K562 (cell line): ENCODE results near the gene MYLIP. TPM values are rescaled to one million over a fixed set of nuclear protein-coding genes. Genes with fewer than 3 reads are reported as not detected.

Experiments used
- ATAC-seq: fragments of 200-7000 bp; cut with Tn5 transposase; 3 replicates; pipeline ENCODE4 v1.9.1; 2020; ENCODE audit warnings: moderate library complexity
- BruUV-seq: library from RNA; stranded (reverse); fragments of 400-500 nt; replicated peaks from 2 replicates; lab custom pipeline; 2021; lab: Mats Ljungman, UMichigan
- CTCF ChIA-PET: fragments of 300-600 bp; formaldehyde crosslinking; extraction: SDS; loops from one replicate; lab custom pipeline; 2021; ENCODE audit warnings: low intra/inter-chr PET ratio; lab: Yijun Ruan, JAX
- POLR2A ChIA-PET: fragments of 300-600, 350-650 bp; sonication (Branson Sonifier 250); formaldehyde crosslinking; extraction: SDS; loops from one replicate; lab custom pipeline; 2021; ENCODE audit warnings: antibody characterized with exemption, inconsistent platforms; lab: Yijun Ruan, JAX
- DNase-seq, 4 experiments: peaks; one replicate each; pipeline versions ENCODE4 v3.0.0 to v3.0.0-alpha.2; 2011 to 2018; ENCODE audit warnings: low spot score in 3 of 4, mixed read lengths in 3 of 4; ENCODE audit errors: extremely low read depth in 1 of 4
- FAIRE-seq: peaks from 2 replicates; lab custom pipeline; 2011; peaks lifted over from hg19 to GRCh38; lab: Jason Lieb, UNC
- H2AFZ ChIP-seq: 2 replicates; pipeline ENCODE4 v1.6.0; 2011; ENCODE audit warnings: low read depth, low read length, control low read depth, inconsistent platforms
- H3K27ac ChIP-seq: fragments of 200-600 bp; 3 replicates; pipeline ENCODE4 v1.8.0; 2011; ENCODE audit warnings: low read depth, mild to moderate bottlenecking, control low read depth, inconsistent platforms, low read length, moderate library complexity, mixed read lengths; ENCODE audit errors: extremely low read depth
- H3K27me3 ChIP-seq, 2 experiments: fragments of 300-600 bp in 1 of 2; 2 replicates in 1 of 2; 3 replicates in 1 of 2; pipeline versions ENCODE4 v1.6.0 to v1.8.0; 2011; ENCODE audit warnings: inconsistent platforms in 2 of 2, low read length in 2 of 2, mild to moderate bottlenecking in 1 of 2, mixed read lengths in 1 of 2, moderate library complexity in 1 of 2; ENCODE audit not compliant: control insufficient read depth in 2 of 2, insufficient read depth in 2 of 2
- H3K36me3 ChIP-seq: fragments of 300-600 bp; 3 replicates; pipeline ENCODE4 v1.8.0; 2011; ENCODE audit warnings: mild to moderate bottlenecking, low read length, inconsistent platforms; ENCODE audit not compliant: control insufficient read depth, insufficient read depth
- H3K4me1 ChIP-seq, 2 experiments: fragments of 200-600 bp in 1 of 2; replicated peaks in 1 of 2; 2 replicates in 1 of 2; 3 replicates in 1 of 2; pipeline versions ENCODE4 v1.5.1 to v1.8.0; 2011; ENCODE audit warnings: inconsistent platforms in 2 of 2, low read length in 2 of 2, mild to moderate bottlenecking in 1 of 2, mixed read lengths in 1 of 2, moderate library complexity in 1 of 2; ENCODE audit not compliant: control insufficient read depth in 2 of 2, insufficient read depth in 2 of 2
- H3K4me2 ChIP-seq: 2 replicates; pipeline ENCODE4 v1.6.1; 2011; ENCODE audit warnings: low read length, control low read depth, inconsistent platforms, mixed read lengths; ENCODE audit not compliant: insufficient read depth
- H3K4me3 ChIP-seq: fragments of 200-600 bp; sonication (generic), shearing (Covaris generic); 2 replicates; pipeline ENCODE4 v1.5.1; 2016; ENCODE audit warnings: control low read depth, inconsistent platforms
- H3K79me2 ChIP-seq: fragments of 200-600 bp; 3 replicates; pipeline ENCODE4 v1.8.0; 2011; ENCODE audit warnings: low read length, inconsistent platforms; ENCODE audit not compliant: control insufficient read depth, insufficient read depth
- H3K9ac ChIP-seq, 2 experiments: 2 replicates each; pipeline versions ENCODE4 v1.6.0 to v1.6.1; 2011; ENCODE audit warnings: low read depth in 2 of 2, low read length in 2 of 2, control low read depth in 1 of 2, inconsistent platforms in 1 of 2, mild to moderate bottlenecking in 1 of 2, mixed read lengths in 1 of 2; ENCODE audit not compliant: insufficient read depth in 1 of 2
- H3K9me1 ChIP-seq: one replicate; pipeline ENCODE4 v1.6.0; 2011; ENCODE audit warnings: inconsistent platforms, mild to moderate bottlenecking, low read length, moderate library complexity; ENCODE audit not compliant: control insufficient read depth, insufficient read depth
- H3K9me3 ChIP-seq: replicated peaks from 2 replicates; pipeline ENCODE4 v1.5.1; 2011; ENCODE audit warnings: low read depth, low read length, inconsistent platforms; ENCODE audit not compliant: control insufficient read depth, insufficient read depth
- H4K20me1 ChIP-seq: replicated peaks from 2 replicates; pipeline ENCODE4 v1.6.1; 2011; ENCODE audit warnings: low read length, inconsistent platforms, mixed read lengths; ENCODE audit not compliant: control insufficient read depth, insufficient read depth
- ADNP ChIP-seq: fragments of 200-800 bp; sonication (Bioruptor generic); IDR thresholded peaks from 2 replicates; pipeline ENCODE4 v1.6.1; 2016; ENCODE audit warnings: missing genetic modification characterization, missing compliant biosample characterization
- ARID1B ChIP-seq: fragments of 450-650 bp; IDR thresholded peaks from 2 replicates; pipeline ENCODE4 v1.6.1; 2016; ENCODE audit warnings: antibody characterized with exemption, mild to moderate bottlenecking, inconsistent platforms
- ATF1 ChIP-seq, 2 experiments: fragments of 450-650 bp in 1 of 2; IDR thresholded peaks; 2 replicates each; pipeline ENCODE4 v1.6.1; 2016; ENCODE audit warnings: missing compliant biosample characterization in 1 of 2, missing genetic modification characterization in 1 of 2
- C11orf30 ChIP-seq: fragments of 450-650 bp; IDR thresholded peaks from 2 replicates; pipeline ENCODE4 v1.6.1; 2016; ENCODE audit warnings: low read depth, mild to moderate bottlenecking
- CBFA2T3 ChIP-seq: fragments of 450-650 bp; IDR thresholded peaks from 2 replicates; pipeline ENCODE4 v1.6.1; 2017
- DPF2 ChIP-seq: fragments of 450-650 bp; IDR thresholded peaks from 2 replicates; pipeline ENCODE4 v1.6.1; 2016
- EP400 ChIP-seq: fragments of 450-650 bp; IDR thresholded peaks from 2 replicates; pipeline ENCODE4 v1.6.1; 2017; ENCODE audit warnings: antibody characterized with exemption, mild to moderate bottlenecking, moderate library complexity
- NONO ChIP-seq, 2 experiments: fragments of 200-400 bp in 1 of 2; fragments of 450-650 bp in 1 of 2; formaldehyde crosslinking in 1 of 2; IDR thresholded peaks; 2 replicates each; pipeline ENCODE4 v1.6.1; 2017; ENCODE audit warnings: low read depth in 2 of 2, mild to moderate bottlenecking in 2 of 2, moderate library complexity in 2 of 2, low read length in 1 of 2
- PKNOX1 ChIP-seq: fragments of 450-650 bp; IDR thresholded peaks from 2 replicates; pipeline ENCODE4 v1.6.1; 2016
- RREB1 ChIP-seq: fragments of 250-450 bp; sonication (Bioruptor Pico); IDR thresholded peaks from 2 replicates; pipeline ENCODE4 v1.4.0; 2020
- SMAD1 ChIP-seq: fragments of 150-350 bp; IDR thresholded peaks from 2 replicates; pipeline ENCODE4 v1.6.1; 2014; ENCODE audit warnings: low read length, low read depth; ENCODE audit not compliant: partially characterized antibody
- TAL1 ChIP-seq: fragments of 450-650 bp; IDR thresholded peaks from 2 replicates; pipeline ENCODE4 v1.6.1; 2016; ENCODE audit warnings: mild to moderate bottlenecking
- TCF3 ChIP-seq: sonication (generic); formaldehyde crosslinking; IDR thresholded peaks from 2 replicates; pipeline ENCODE4 v1.4.0; 2020; ENCODE audit warnings: mild to moderate bottlenecking, missing genetic modification reagents
- TEAD4 ChIP-seq, 2 experiments: sonication (generic) in 1 of 2; formaldehyde crosslinking in 1 of 2; IDR thresholded peaks; 2 replicates each; pipeline versions ENCODE4 v1.6.1 to v1.8.0; 2012 to 2022; ENCODE audit warnings: borderline replicate concordance in 1 of 2, inconsistent platforms in 1 of 2, low read length in 1 of 2, mild to moderate bottlenecking in 1 of 2, missing genetic modification reagents in 1 of 2
- TFAM ChIP-seq: fragments of 250-450 bp; sonication (Bioruptor Pico); conservative IDR thresholded peaks from 2 replicates; pipeline ENCODE4 v1.5.0; 2021; ENCODE audit warnings: mild to moderate bottlenecking, moderate library complexity
- USF2 ChIP-seq: sonication (generic); formaldehyde crosslinking; IDR thresholded peaks from 2 replicates; pipeline ENCODE4 v1.5.0; 2020; ENCODE audit warnings: missing genetic modification reagents
- XRCC4 ChIP-seq: IDR thresholded peaks from one replicate; pipeline ENCODE4 v1.6.1; 2011; ENCODE audit not compliant: insufficient read depth, insufficient read length; ENCODE audit errors: extremely low read depth
- WGBS: fragments of 100-300 bp; shearing (Covaris generic); methylation state at CpG from one replicate; pipeline ENCODE4 v1.1.6; 2016; ENCODE audit warnings: low coverage, mixed read lengths; ENCODE audit not compliant: insufficient coverage; ENCODE audit errors: missing lambda C conversion rate; 5-methylcytosine and 5-hydroxymethylcytosine counted together
- in situ Hi-C: fragments of 300-500 bp; cut with MboI; formaldehyde crosslinking; loops from 4 replicates; pipeline ENCODE4 v1.15.0; 2018; ENCODE audit warnings: inconsistent platforms, mixed read lengths
- intact Hi-C: fragments of 100-400 bp; cut with micrococcal nuclease; formaldehyde crosslinking; loops from 2 replicates; pipeline ENCODE4 v1.14.2; 2022
- polyA plus RNA-seq, 8 experiments: library from polyadenylated mRNA; depleted of rRNA in 4 of 8; stranded (reverse) in 5 of 8; unstranded in 3 of 8; fragments of >200 nt; fragmentation: Nextera tagmentation in 2 of 8; fragmentation: Illumina TruSeq in 1 of 8; extraction: Ambion mirVana in 2 of 8; extraction: Trizol in 1 of 8; gene quantifications; 2 replicates each; pipeline versions ENCODE4 v1.2.1 to v1.2.3, GENCODE V29; 2011 to 2014; ENCODE audit warnings: inconsistent platforms in 1 of 8, missing spikeins in 1 of 8
- total RNA-seq, 7 experiments: library from RNA; depleted of rRNA in 6 of 7; stranded (reverse); fragments of >200 nt in 6 of 7; fragmentation: Illumina TruSeq in 2 of 7; extraction: Trizol in 2 of 7; gene quantifications; 2 replicates each; pipeline versions ENCODE4 v1.2.1 to v1.2.3, GENCODE V29; 2011 to 2021; ENCODE audit warnings: low replicate concordance in 1 of 7

The MYLIP gene
- total and polyA plus RNA-seq, 9 of the 15 experiments (the other 6 are each of a cell fraction or from before 2014, with no cell fraction given): 10.8 to 43.5 (median 31.5) TPM

GRCh38 chr6:16090920-16091319, 38.0 kb upstream of the MYLIP start:
- Histone ChIP-seq H3K4me1 (peaks cover 0 to 4% of the 10 kb centered on the region in 2 experiments; a peak in 3 of 5 replicates), H3K4me3 (no peak overlapping the region), H3K4me2 (no peak overlapping the region), H2AFZ (no peak overlapping the region), H3K9me3 (no peaks in the 10 kb centered on the region), H3K9ac (no peak overlapping the region), H3K79me2 (no peaks in the 10 kb centered on the region), H4K20me1 (no peaks in the 10 kb centered on the region), H3K36me3 (no peaks in the 10 kb centered on the region), H3K27me3 (no peaks in the 10 kb centered on the region), H3K27ac (no peak overlapping the region), H3K9me1 (no peaks in the 10 kb centered on the region)
- in situ Hi-C loops: no loop called here
- FAIRE-seq (no peak), ATAC-seq (peak; percentile 62), DNase-seq (peak in 1 of 4 experiments; percentile 52)
- BruUV-seq: no TSS peak
- ChIA-PET POLR2A (no interaction called here), CTCF (no interaction called here)
- WGBS: 13% methylated on average over 1 of the region's 1 CpG
- intact Hi-C loops: no loop called here
- TF ChIP-seq TAL1: peak; percentile 60
- no peak for TF ChIP-seq PKNOX1
- TF ChIP-seq C11orf30: no peak
- no peak for TF ChIP-seq USF2
- TF ChIP-seq RREB1 (CRISPR knock-in tag): no peak
- TF ChIP-seq TCF3 (CRISPR knock-in tag): peak; percentile 46
- TF ChIP-seq EP400: no peak
- 0 out of 2 replicates have a peak, but pooled peaks have one; percentile 35 for TF ChIP-seq TEAD4 (IDR thresholded peaks at IDR 0.05; ENCODE audit: low read length)
- no peak for TF ChIP-seq TEAD4 (CRISPR knock-in tag; IDR thresholded peaks at IDR 0.05; ENCODE audit: borderline replicate concordance)
- TF ChIP-seq XRCC4: no peak
- TF ChIP-seq NONO (IDR thresholded peaks at IDR 0.05; ENCODE audit: low read depth in 2 of 2, low read length in 1 of 2): no peak
- TF ChIP-seq DPF2: 0 out of 2 replicates have a peak, but pooled peaks have one; percentile 29
- TF ChIP-seq ADNP: no peak
- TF ChIP-seq TFAM: no peak
- TF ChIP-seq CBFA2T3: peak; percentile 72
- TF ChIP-seq ARID1B: peak; percentile 61
- TF ChIP-seq SMAD1: no peak
- no peak for TF ChIP-seq ATF1 (CRISPR knock-in tag; IDR thresholded peaks at IDR 0.05)
- TF ChIP-seq ATF1 (tag; IDR thresholded peaks at IDR 0.05): no peak
